Left ventricle myocardium inferior (tissue), 1 donor: ENCODE data around the gene SORCS2. TPM values are rescaled to one million over a fixed set of nuclear protein-coding genes. Genes with fewer than 3 reads are reported as not detected.

Source experiments
- DNase-seq: peaks from one replicate; pipeline ENCODE4 v3.0.0-alpha.2; 2020
- H3K27ac ChIP-seq: fragments of 200-600 bp; replicated peaks from 2 replicates; pipeline ENCODE4 v1.8.0; 2021
- H3K27me3 ChIP-seq: fragments of 200-600 bp; 2 replicates; pipeline ENCODE4 v1.8.0; 2021; ENCODE audit warnings: low read depth
- H3K36me3 ChIP-seq: fragments of 200-600 bp; 2 replicates; pipeline ENCODE4 v1.8.0; 2021
- H3K4me1 ChIP-seq: fragments of 200-600 bp; 2 replicates; pipeline ENCODE4 v1.8.0; 2021
- H3K4me3 ChIP-seq: fragments of 200-600 bp; 2 replicates; pipeline ENCODE4 v1.8.0; 2021; ENCODE audit warnings: mild to moderate bottlenecking, moderate library complexity
- H3K9me3 ChIP-seq: fragments of 200-600 bp; replicated peaks from 2 replicates; pipeline ENCODE4 v1.8.0; 2021
- intact Hi-C: fragments of 100-400 bp; cut with micrococcal nuclease; formaldehyde crosslinking; loops from one replicate; pipeline ENCODE4 v1.11.0; 2022
- total RNA-seq: library from RNA; stranded (reverse); fragmentation: NEBNext Ultra II Directional; extraction: Animal tissue kit (Norgen Biotek cat#: 25700); gene quantifications from one replicate; pipeline ENCODE4 v1.2.1, GENCODE V29; 2021
- TF ChIP-seq, protein P1 (sequence below): fragments of 200-600 bp; IDR thresholded peaks from 2 replicates; pipeline ENCODE4 v1.8.0; 2021; ENCODE audit warnings: antibody characterized with exemption, mild to moderate bottlenecking, borderline replicate concordance
- donor health status: DM: no; HTN: yes; CAD: no; lungs with severe emphysema.

The SORCS2 gene
- total RNA-seq, 1 donor from 2014 or later = 1.2 TPM

DNA sequence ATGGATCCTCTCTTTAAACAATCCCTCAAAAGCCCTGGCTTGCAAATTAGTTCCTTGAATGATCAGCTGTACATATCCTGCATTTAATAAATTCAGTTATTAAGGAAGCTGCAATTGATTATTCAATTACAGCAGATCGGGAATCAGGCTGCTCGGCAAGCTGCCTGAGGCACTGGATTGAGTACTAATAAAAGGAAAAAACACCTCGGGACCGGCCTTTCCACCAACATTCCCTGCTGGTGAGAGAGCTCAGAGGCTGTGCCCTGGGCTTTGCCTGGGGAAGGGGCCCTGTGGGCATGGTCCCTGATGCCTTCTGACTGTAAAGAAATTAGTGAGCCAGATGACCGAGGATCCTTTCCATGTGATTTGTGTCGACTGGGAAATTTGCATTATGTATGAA is 69.2 kb downstream of the SORCS2 start:
- H3K4me3 ChIP-seq = no peak overlapping the region

DNA sequence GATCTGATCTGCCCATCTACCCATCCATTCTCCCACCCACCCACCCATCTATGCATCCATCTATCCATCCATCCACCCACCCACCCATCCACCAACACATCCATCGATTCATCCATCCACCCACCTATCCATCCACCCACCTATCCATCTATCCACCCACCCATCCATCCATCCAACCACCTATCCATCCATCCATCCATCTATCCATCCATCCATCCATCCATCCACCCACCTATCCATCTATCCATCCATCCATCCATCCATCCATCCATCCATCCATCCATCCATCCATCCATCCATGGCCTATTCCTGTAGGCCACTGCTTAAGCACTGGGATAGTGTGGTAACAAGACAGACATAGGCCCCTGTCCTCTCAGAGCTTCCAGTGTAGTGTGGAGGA is 69.8 kb downstream of the SORCS2 start:
- peaks cover 23% of the 10 kb centered on the region for H3K4me1 ChIP-seq
- no peak overlapping the region for H3K27ac ChIP-seq
- H3K36me3 ChIP-seq = no peaks in the 10 kb centered on the region
- H3K9me3 ChIP-seq = no peaks in the 10 kb centered on the region
- TF ChIP-seq, protein P1, sequence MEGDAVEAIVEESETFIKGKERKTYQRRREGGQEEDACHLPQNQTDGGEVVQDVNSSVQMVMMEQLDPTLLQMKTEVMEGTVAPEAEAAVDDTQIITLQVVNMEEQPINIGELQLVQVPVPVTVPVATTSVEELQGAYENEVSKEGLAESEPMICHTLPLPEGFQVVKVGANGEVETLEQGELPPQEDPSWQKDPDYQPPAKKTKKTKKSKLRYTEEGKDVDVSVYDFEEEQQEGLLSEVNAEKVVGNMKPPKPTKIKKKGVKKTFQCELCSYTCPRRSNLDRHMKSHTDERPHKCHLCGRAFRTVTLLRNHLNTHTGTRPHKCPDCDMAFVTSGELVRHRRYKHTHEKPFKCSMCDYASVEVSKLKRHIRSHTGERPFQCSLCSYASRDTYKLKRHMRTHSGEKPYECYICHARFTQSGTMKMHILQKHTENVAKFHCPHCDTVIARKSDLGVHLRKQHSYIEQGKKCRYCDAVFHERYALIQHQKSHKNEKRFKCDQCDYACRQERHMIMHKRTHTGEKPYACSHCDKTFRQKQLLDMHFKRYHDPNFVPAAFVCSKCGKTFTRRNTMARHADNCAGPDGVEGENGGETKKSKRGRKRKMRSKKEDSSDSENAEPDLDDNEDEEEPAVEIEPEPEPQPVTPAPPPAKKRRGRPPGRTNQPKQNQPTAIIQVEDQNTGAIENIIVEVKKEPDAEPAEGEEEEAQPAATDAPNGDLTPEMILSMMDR = no peak
- intact Hi-C loops = no loop called here
- H3K4me3 ChIP-seq = no peak overlapping the region
- DNase-seq = no peak
- no peaks in the 10 kb centered on the region for H3K27me3 ChIP-seq

More for the DNA sequence above, 69.2 kb downstream of the SORCS2 start:
- intact Hi-C loops = no loop called here
- Histone ChIP-seq H3K9me3 (no peaks in the 10 kb centered on the region), H3K27me3 (no peaks in the 10 kb centered on the region), H3K36me3 (no peaks in the 10 kb centered on the region), H3K4me1 (peaks cover 29% of the 10 kb centered on the region), H3K27ac (peak overlapping the region; percentile 63)
- TF ChIP-seq, protein P1 = no peak
- no peak for DNase-seq

DNA sequence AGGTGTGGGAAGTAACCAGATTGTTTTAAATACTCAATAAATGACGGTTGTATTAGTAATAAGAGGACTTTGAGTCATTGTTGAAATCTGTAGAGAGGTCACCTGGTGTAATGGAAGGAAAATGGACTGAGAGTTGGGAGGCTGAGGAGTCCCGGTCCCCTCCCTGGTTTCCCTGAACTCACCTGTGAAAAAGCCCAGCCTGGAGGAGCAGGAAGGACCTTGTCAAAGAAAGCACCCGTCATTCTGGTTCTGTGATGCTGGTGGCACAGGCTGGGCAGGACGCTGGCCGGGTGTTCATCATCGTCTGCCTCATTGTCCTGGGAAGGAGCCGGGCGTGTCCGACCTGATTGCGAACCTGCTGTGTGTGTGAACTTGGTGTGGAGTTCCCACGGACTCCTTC is 70.8 kb downstream of the SORCS2 start:
- intact Hi-C loops = no loop called here
- peaks cover 6% of the 10 kb centered on the region for H3K27me3 ChIP-seq
- DNase-seq = no peak
- H3K36me3 ChIP-seq = no peaks in the 10 kb centered on the region
- TF ChIP-seq, protein P1 = no peak
- no peak overlapping the region for H3K27ac ChIP-seq
- no peak overlapping the region for H3K4me3 ChIP-seq
- no peaks in the 10 kb centered on the region for H3K9me3 ChIP-seq
- peaks cover 16% of the 10 kb centered on the region for H3K4me1 ChIP-seq

DNA sequence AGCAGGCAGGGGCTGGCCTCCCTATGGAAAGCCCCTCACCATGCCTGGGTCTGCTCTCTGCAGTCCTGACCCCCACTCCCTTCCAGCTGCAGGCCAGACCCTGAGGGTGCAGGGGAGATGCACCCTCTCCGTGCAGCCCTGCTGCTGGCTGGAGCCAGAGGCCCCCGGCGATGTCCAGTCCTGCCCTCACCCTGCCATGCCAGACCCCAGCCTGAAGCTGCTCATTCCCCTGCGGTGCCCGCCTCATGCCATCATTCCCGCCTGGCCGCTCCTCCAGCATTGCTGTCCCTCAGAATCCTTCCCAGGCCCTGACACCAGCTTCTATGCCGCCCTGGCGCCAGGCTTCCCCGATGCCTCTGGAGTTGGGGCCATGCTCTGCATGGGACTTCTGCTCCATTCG is 72.4 kb downstream of the SORCS2 start:
- H3K9me3 ChIP-seq = no peaks in the 10 kb centered on the region
- H3K4me1 ChIP-seq = peaks cover 14% of the 10 kb centered on the region
- H3K36me3 ChIP-seq = no peaks in the 10 kb centered on the region
- intact Hi-C loops = no loop called here
- TF ChIP-seq, protein P1 = no peak
- DNase-seq = no peak
- peaks cover 14% of the 10 kb centered on the region for H3K27me3 ChIP-seq
- no peak overlapping the region for H3K27ac ChIP-seq
- no peak overlapping the region for H3K4me3 ChIP-seq

DNA sequence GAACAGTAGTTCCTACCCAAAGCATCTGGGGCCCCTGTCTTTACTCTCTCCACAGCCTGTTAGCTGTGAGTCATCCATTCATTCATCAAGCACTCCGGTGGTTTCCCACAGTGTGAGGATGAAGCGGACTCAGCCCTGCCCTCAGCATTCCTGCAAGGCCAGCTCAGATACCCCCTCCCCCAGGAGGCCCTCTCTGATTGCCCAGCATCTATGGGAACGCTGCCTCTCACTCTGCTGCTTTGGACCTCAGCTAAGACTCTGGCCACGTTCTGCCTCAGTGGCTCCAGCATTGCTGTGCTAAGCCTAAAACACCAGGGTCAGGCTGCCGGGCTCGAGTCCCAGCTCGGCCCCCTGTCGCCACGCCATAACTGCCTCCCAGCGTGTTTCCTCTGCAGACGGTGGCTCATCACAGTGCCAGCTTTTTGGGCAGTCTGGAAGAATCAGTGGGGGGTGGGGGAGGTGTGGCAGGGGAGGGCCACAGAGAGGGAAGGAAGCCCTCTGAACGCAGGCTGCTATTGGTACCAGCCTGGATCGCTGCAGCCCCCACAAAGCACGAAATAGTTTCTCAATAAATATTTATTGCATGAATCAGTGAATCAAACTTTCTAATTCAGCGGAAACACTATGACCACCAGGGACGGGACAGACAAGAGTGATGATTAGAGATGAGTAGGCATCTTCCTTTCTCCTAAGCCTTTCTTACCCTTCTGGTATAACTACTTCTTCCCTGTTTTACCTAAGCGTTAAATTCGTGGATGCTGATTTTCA is 74.4 kb downstream of the SORCS2 start:
- Histone ChIP-seq H3K27ac (no peak overlapping the region), H3K36me3 (no peaks in the 10 kb centered on the region), H3K4me1 (peaks cover under 1% of the 10 kb centered on the region), H3K4me3 (no peak overlapping the region), H3K27me3 (peaks cover 14% of the 10 kb centered on the region), H3K9me3 (no peaks in the 10 kb centered on the region)
- intact Hi-C loops = no loop called here
- no peak for DNase-seq
- TF ChIP-seq, protein P1 = no peak
